ENCODE results near the gene R3HDML. TPM values are rescaled to one million over a fixed set of nuclear protein-coding genes. Genes with fewer than 3 reads are reported as not detected.

R3HDML gene
- total and polyA plus RNA-seq, 2 of the 13 experiments (the other 11 are each of a cell fraction or from before 2014, with no cell fraction given) = not detected

GRCh38 chr20:44370639-44371218 lies 33.9 kb downstream of the R3HDML start (continued):
- TF ChIP-seq ZNF335 (CRISPR knock-in tag; IDR thresholded peaks at IDR 0.05) (peak; percentile 61; the same call in 1 of the 2 replicates), ZNF230 (CRISPR knock-in tag; IDR thresholded peaks at IDR 0.05) (no peak), SMC3 (IDR thresholded peaks at IDR 0.05; ENCODE audit: low read length) (peak; percentile 36), ZBTB7A (CRISPR knock-in tag; IDR thresholded peaks at IDR 0.05) (no peak), RAD21 (CRISPR knock-in tag; IDR thresholded peaks at IDR 0.05) (peak; percentile 67; the same call in 1 of the 2 replicates), ZNF784 (CRISPR knock-in tag; IDR thresholded peaks at IDR 0.05; ENCODE audit: borderline replicate concordance) (peak; percentile 92; the same call in 1 of the 2 replicates), ZNF552 (CRISPR knock-in tag; IDR thresholded peaks at IDR 0.05; ENCODE audit: borderline replicate concordance) (no peak; the same call in 1 of the 2 replicates), ZBTB21 (CRISPR knock-in tag; IDR thresholded peaks at IDR 0.05) (no peak), NR2F6 (IDR thresholded peaks at IDR 0.05) (peak; percentile 61), NR2F6 (CRISPR knock-in tag; IDR thresholded peaks at IDR 0.05) (peak; percentile 87), YEATS2 (CRISPR knock-in tag; IDR thresholded peaks at IDR 0.05; ENCODE audit: borderline replicate concordance) (peak; percentile 75; the same call in 1 of the 2 replicates), MED8 (CRISPR knock-in tag; IDR thresholded peaks at IDR 0.05; ENCODE audit: insufficient replicate concordance) (no peak), ZNF720 (CRISPR knock-in tag; IDR thresholded peaks at IDR 0.05) (no peak), ZMYM4 (CRISPR knock-in tag; IDR thresholded peaks at IDR 0.05) (peak; percentile 90), BRCA1 (CRISPR knock-in tag; IDR thresholded peaks at IDR 0.05) (0 out of 2 replicates have a peak, but pooled peaks have one; percentile 24), GRHL1 (CRISPR knock-in tag; conservative IDR thresholded peaks at IDR 0.05) (no peak), NCOA5 (CRISPR knock-in tag; IDR thresholded peaks at IDR 0.05) (no peak), ZIK1 (CRISPR knock-in tag; IDR thresholded peaks at IDR 0.05; ENCODE audit: borderline replicate concordance, low read depth) (0 out of 2 replicates have a peak, but pooled peaks have one; percentile 19), MLXIP (CRISPR knock-in tag; IDR thresholded peaks at IDR 0.05; ENCODE audit: borderline replicate concordance) (no peak), BORCS8-MEF2B (CRISPR knock-in tag; IDR thresholded peaks at IDR 0.05) (peak; percentile 94), ZNF577 (CRISPR knock-in tag; IDR thresholded peaks at IDR 0.05; ENCODE audit: borderline replicate concordance, low read depth) (no peak), NFYC (CRISPR knock-in tag; IDR thresholded peaks at IDR 0.05) (no peak; the same call in 1 of the 2 replicates), ZNF574 (CRISPR knock-in tag; IDR thresholded peaks at IDR 0.05) (peak; percentile 84), ZFP90 (CRISPR knock-in tag; IDR thresholded peaks at IDR 0.05; ENCODE audit: borderline replicate concordance) (peak; percentile 93)

Measured in HepG2 (cell line).